Activated CD4-positive, alpha-beta T cell treated with anti-CD3 and anti-CD28 coated beads for 1 hour (primary cell): ENCODE results near the gene APOL2.
"Not testable (repeated sequence)": the region's sequence is repeated elsewhere in the genome, so short reads cannot be mapped to it uniquely, and the experiment has no call there.

Experiments
- DNase-seq: peaks from one replicate; pipeline ENCODE4 v3.0.0-alpha.2; 2020

The APOL2 gene

DNA sequence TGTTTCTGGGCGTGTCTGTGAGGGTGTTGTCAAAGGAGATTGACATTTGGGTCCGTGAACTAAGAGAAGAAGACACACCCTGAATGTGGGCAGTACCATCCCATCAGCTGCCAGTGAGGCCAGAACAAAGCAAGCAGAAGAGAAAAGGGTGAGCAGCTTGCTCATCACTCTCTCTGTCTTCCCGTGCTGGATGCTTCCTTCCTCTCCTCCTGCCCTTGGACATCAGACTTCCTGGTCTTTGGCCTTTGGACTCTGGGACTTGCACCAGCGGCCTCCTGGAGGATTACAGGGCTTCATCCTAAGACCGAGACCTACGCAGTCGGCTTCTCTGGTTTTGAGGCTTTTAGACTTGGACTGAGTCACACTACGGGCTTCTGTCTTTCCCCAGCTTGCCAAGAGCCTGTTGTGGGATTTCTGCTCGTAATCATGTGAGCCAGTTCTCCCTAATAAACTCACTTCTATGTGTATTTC lies 18.8 kb downstream of the APOL2 start:
- no peak for DNase-seq

DNA sequence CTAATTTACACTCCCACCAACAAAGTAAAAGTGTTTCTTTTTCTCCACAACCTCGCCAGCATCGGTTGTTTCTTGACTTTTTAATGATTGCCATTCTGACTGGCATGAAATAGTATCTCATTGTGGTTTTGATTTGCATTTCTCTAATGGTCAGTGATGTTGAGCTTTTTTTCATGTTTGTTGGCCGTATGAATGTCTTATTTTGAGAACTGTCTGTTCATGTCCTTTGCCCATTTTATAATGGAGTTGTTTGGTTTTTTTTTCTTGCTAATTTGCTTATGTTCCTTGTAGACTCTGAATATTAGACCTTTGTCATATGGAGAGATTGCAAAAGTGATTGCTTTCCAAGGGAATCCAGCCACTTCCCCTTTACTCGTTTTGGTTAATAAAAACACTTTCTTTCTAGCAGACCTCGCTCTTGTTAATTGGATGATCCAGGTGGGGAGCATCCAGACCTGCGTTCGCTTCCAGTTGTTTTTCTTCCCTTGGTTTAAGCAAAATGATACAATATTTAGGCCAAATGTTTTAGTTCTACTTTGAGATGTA lies 20.6 kb downstream of the APOL2 start:
- DNase-seq: no peak

DNA sequence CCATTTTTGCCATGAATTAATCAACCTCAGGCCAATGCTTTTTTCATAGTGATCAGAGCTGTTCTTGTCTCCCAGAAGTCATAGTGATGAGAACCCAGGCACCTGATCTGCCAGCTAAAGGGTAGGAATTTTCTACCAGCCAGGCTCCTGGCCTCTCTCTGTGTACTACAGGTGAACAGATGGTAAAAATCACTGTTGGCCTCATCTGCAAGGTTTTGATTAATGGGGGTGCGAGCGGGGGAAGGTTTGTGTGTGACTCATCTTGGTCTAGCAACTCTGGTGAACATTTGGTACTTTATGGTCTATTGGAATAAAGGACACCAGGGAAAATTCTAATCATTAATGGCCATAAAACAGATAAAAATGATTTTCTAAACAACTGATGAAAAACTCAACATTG lies 23.3 kb downstream of the APOL2 start:
- DNase-seq: no peak

DNA sequence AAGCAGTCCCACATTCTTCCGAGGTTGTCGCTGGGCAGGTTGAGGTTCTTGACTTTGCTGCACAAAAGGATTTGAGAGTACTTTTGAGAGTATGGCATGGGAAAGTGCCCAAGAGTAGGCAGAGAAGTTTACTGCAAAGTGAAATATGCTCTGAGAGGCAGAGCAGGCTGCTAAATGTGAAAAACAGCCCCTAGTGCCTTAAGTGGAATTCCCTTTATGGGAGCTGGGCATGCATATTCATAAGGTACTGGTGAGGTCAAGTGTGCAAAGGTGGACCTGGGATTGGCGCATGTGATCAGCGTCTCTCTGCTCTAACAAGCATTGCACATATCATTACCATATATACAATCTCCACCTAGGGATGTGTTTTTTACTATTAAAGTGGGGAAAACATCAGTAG lies 25.7 kb downstream of the APOL2 start:
- no peak for DNase-seq

DNA sequence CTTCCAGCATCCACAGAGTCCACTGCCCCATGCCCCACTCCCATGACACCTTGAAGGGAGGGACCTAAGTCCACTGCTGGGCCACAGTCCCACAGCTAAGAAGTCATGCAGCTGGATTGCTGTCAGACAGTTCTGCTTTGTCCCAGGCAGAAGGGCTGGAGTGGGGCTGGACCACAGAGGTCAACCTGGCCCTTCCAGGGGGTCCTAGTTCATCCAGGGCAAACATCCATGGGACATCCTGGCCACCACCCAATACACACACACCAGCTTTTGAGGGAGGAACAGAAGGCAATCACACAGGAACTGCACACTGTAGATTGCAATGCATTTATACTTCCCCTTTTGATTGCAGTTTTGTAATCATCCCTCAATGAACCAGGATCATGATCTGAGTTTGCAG lies 26.4 kb downstream of the APOL2 start:
- no peak for DNase-seq

DNA sequence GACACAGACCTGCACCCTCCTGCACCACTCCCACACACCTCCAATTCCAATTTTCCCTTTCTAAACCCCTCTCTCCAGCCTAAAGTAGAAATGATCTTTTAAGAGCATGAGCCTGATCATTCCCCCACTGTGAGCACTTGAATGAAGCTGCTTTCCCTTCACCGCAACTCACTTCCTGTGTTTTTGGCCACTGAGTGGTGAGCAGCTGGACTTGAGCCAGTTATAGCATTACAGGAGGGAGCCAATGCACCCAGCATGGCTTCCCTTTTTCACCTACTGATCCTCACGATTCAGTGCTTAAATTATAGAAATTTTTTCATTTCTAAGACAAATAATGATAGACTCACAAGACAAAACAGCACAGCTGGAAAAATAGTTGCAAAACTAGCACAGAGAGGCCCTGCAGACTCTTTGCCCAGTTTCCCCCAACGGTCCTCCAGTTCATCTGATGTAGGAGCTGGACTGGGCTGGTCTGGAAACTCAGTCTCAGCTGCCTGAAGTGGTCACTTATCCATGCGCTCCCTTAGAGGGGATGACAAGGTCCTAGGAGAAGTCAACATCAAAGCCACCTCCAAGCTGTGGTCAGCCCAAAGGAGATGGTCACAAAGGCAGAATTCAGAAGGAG lies 28.0 kb downstream of the APOL2 start:
- DNase-seq: no peak

DNA sequence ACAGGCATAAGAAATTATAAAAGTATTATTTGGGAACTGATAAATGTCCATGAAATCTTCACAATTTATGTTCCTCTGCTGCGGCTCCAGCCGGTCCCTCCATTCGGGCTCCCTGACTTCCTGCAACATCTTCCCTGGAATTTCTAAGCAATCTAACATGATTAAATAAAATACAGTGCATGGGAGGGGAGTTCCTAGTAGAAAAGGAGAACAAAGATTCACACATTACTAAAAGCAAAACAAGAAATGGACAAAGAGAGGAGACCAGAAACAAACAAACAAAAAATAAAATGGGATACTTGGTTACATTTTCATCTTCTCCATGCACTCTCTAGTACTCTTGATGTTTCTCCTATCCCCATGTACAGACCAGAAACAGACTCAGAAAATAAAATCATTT lies 29.1 kb downstream of the APOL2 start:
- DNase-seq: no peak

DNA sequence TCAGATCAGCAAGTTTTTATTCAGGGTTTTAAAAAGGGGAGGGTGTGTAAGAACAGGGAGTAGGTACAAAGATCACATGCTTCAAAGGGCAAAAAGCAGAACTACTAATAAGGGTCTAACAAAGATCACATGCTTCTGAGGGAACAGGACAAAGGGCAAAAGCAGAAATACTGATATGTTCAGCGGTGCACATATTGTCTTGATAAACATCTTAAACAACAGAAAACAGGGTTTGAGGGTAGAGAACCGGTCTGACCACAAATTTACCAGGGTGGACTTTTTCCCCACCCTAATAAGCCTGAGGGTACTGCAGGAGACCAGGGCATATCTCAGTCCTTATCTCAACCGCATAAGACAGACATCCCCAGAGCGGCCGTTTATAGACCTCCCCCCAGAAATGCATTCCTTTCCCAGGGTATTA lies 29.8 kb downstream of the APOL2 start:
- DNase-seq: not testable (repeated sequence)

DNA sequence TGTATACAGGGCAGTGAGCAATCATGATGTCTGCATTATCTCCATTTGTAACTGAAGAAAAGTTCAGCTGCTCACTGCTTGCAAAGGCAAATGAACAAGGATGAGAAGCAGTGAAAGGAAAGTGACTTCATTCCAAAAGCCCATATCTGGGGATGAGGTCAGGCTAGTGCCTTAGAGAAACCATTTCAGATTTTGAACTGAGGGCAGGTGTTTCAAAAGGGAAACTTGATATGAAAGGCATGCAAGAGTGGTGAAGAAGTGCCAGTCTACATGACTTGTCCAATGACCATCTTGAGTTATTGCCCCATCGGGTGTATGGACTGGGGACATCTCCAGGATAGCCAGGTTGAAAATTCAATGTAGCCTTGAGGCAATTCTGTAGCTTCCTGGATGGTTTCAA lies 30.4 kb downstream of the APOL2 start:
- no peak for DNase-seq

DNA sequence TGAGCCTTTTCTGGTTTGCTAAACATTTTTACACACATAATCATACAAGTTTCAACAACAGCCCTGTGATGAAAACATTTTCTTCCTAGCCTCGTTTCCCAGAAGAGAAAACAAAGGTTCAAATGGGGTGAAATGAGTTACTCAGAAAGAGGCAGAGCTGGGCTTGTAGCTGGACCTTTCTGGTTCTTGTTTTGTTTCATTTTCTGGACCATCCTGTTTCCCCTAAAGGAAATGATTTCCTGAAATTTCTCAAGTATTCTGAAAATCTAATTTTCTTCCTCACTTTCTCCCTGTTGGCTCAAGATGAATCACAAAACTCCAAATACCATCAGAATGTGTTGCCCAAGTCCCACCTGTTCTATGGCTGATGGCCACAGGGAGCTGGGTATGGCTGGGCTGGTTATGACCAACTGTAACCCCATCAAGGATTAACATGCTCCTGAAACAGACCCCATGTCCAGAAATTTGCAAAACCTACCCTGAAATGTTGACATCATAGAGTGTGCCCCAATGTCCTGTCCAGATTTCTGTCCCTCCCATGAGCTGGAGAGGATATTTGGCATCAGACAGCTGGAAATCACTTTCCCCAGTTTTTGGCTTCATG lies 31.1 kb downstream of the APOL2 start:
- no peak for DNase-seq

DNA sequence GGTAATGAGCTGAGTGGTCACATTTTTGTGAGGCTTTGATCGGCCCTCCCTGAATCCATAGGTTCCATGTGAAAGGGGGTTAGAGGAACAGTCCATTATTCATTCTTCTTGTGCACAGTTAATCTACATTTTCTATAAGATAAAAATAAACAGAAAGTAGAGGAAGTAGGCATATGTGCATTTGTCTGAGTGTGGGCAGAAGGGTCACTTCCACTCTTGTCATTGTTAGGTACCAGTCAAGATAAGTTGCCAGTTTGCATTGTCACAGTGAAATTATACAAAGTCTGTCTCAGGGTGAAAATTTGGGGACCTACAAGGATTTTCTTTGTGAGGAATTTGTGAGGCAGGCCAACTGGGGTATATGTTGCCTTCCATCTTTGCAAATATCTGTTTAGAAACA lies 33.1 kb downstream of the APOL2 start:
- DNase-seq: no peak

DNA sequence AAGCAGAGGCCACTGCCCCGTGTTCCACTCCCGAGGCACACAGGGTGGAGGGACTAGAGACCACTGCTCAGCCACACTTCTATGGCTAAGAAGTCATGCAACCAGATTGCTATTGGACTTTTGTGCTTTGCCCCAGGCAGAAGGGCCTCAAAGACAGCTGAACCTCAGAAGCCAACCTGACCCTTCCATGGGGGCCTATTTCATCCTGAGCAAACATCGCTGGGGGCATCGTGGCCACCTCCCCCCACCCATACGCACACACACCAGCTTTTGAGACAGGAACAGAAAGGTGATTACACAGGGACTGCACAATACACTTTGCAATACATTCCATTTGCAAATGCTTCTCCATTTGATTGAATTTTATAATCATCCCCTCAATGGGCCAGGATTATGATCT lies 33.8 kb downstream of the APOL2 start:
- not testable (repeated sequence) for DNase-seq

DNA sequence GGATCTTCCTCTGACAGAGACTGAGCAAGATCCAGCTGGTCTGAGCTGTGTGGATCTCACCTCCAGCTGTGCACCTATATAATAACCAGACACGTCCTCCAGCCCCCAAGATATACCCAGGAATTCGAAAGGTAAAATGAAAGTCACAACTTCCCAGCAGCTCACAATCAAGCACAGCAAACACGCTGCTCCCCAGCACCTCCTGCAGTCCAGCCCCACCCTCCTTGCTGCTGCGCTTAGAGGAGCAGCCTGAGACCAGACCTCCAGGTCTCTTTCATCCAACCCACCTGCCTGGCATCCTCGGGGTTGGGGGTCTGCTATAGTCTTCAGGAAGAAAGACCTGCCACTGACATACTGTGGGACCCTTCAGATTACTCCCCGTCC lies 34.7 kb downstream of the APOL2 start:
- DNase-seq: no peak

DNA sequence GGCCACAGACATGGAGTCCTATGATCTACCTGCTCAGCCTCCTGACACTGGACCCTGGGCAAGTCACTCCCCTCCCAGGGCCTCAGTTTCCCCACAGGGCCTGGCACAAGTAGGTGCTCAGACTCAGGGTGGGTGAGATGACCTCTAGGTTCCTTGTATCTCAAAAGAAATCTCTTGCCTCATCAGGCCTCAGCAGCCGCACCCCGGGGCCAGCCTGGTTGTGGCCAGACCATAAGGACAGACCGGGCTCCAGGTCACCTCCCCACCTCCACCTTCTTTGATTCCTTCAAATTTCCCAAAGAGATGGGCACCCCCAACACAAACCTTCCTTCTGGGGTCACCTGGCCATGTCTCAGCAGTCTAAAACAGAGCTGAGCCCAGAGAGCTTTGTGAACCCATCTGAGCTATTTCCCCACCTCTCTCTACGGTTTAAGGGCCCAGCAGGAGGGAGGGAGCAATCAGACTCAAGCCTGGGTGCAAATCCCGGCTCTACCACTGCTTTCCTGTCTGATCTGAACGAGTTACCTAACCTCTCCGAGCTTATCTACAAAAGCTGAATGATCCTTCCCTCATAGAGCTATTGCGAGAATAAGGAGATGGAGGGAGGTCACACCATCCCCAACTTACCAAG lies 35.2 kb downstream of the APOL2 start:
- DNase-seq: no peak

DNA sequence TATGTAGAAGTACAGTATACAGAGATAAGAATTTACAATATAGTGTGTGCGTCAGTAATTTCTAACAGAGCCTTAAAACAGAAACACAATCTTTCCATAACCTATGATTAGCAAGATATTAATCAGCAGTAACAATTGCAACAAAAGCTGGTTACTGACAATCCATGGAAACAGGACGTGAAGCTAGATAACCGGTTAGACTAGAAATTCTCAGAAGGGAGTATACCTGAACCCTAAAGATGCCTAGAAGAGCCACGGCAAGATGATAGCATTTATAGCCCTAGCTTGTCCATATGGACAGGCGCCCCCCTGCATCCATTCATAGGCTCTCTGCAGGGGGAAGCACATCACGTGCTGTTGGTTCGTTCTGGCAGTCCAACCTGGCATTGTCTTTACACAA lies 35.9 kb downstream of the APOL2 start:
- DNase-seq: not testable (repeated sequence)

DNA sequence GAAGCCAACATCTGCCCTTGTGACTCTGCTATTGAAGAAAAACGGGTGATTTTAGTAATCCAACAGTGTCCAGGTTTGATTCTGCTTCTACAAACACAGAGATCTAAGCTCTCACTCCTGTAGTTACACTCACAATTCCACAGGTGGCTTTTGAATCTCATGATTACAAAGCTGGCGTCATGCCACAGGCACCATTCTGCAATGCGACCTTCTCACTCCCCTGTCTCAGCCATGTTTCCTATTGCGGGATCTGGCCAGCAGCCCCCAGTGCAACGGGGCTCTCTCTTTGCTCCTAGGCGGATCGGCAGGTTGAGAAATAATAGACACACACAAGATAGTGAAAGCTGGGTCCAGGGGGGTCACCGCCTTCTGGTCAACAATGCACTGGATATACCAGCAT lies 36.4 kb downstream of the APOL2 start:
- DNase-seq: not testable (repeated sequence)

DNA sequence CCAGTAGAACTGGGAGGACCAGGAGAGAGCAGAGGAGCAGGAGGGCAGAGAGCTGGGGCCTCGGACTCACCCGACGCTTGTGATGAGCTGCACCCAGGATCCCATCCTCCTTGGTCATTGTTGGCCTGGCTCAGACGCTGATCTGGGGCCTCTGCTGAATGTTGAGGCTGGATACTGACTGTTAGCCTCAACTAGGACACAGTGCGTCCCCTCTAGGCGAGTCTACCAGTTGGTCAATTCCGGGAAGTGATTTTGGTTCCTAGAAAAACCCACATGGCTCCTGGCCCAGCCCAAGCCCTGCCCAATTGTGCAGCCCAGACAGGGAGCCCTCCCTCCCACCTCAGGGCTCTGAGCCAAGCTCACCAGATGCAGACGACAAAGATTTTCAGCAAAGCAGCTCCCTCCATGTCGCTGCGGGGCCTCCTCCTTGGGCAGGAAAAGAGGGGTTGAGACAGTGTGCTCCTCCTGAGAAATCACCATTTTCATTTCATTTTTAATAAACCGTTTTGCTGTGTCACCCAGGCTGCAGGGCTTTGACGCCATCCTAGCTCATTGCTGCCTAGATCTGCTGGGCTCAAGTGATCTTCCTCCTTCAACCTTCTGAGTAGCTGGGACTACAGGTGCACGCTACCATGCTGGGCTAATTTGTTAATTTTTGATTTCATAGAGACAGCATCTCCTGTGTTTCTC lies 37.6 kb downstream of the APOL2 start, which contains the start of gene APOL4:
Gene APOL4 (minus strand): TSS at position 180 of the 690 bp plus-strand sequence. CDS start 75 bp downstream, at position 105.
- no peak for DNase-seq

DNA sequence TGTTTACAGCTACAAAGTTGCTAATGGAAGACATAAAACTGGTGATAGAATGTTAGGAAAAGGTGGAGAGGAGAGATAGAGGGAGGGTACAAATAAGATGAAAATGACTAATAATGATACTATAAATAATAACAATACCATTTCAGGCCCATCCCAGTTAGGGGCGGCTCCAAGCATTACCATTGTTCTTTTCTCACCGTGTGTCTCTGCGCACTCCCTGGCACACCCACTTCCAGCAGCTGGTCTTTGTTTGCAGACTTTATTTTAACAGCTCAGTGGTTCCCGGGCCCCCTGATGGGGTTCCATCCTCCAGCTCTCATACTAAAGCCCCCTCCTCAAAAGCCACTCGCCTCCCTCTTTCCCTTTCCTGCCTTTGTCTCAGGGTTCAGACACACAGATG lies 38.3 kb downstream of the APOL2 start:
- DNase-seq: not testable (repeated sequence)

DNA sequence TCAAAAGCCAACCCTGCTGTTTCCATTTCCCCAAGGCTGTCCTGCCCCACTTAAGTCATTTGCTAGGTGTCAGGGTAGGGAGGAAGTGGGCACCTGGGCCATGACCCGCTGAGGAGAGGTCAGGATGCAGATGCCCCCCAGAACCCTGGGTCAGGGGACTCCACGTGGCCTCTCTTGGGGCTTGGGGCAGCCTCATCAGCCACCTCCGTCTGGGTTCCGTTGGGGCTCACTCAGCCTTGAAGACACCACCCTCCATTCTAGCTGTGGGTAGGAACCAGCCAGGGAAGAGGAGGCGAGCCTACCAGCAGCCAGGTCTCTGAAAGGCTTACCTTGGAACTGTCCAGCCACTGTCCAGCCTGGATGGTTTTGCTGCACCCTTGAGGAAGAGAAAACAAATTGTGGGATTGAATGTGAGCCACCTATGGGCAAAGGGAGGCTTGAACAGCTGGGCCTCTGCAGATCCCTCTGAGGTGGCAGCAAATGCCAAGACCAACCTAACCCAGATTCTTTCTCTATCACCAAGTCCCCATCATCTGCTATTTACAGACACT lies 40.3 kb downstream of the APOL2 start:
- DNase-seq: no peak

DNA sequence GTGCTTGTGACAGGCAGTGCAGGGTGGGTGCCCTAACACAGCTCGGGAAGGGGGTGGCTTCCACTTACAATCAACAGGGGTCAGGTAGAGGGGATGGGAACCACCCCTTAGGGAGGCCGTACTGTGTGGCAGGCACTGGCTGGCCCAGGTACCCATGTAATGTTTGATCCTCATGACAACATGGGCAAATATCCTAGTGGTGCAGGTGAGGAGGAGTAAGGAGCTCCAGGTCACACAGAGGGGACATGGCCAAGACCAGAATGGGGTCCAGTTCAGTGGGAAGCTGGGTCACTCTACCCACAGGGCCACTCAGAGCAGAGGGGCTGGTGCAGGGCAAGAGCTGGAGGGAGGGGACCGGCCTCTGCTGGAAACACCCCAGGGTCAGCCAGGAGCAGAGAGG lies 40.8 kb downstream of the APOL2 start:
- DNase-seq: no peak

DNA sequence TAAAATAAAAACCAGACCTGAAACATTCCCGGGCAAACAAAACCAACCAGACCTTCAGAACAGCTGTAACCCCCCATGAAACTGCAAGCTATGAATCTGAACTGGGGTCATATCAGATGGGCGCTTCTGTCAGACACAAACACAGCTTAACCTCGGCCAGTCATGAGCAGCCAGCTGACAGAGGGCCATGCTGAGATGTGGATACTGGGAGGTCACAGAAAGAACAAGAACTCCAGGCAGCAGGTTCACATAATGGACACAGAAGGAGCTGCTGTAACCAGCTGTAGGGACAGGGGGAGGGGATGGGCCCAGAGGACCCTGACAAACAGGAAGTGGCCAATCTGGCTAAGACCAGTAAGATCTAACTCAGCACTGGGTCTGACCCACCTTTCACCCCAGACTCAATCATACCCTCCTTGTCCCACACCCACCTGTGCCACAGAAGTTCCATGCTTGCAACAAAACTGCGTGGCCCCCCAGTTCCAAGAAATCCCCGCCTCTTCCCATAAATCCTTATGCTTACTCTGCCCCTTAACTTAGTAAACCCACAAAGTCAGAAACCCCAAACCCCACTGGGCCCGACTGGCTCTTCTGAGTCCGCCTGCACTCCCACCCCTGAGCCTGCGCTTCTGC lies 41.7 kb downstream of the APOL2 start:
- no peak for DNase-seq

DNA sequence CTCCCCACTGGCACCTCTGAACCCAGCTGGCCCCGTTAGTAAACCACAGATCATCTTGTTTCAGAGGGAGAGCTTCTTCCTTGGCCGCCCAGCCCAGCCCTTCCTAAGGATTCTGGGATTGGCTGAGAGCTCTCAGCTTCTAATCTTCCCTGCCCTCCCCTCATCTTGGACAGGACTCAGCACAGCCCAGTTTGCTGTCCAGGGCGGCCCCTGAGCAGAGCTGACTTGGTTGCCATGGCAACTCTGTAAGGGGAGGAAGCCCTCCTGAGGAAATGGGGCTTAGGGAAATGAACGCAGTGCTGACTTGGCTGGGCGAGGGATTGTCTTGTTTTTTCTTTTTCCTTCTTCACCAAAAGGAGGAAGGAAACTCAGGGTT lies 42.3 kb downstream of the APOL2 start:
- DNase-seq: no peak
